ENCODE data around the gene CRTAC1. TPM values are rescaled to one million over a fixed set of nuclear protein-coding genes. Genes with fewer than 3 reads are reported as not detected.

CRTAC1 gene
- total and polyA plus RNA-seq, 10 of the 15 experiments (the other 5 are each of a cell fraction or from before 2014, with no cell fraction given): 0.10 TPM; not detected in 9

DNA sequence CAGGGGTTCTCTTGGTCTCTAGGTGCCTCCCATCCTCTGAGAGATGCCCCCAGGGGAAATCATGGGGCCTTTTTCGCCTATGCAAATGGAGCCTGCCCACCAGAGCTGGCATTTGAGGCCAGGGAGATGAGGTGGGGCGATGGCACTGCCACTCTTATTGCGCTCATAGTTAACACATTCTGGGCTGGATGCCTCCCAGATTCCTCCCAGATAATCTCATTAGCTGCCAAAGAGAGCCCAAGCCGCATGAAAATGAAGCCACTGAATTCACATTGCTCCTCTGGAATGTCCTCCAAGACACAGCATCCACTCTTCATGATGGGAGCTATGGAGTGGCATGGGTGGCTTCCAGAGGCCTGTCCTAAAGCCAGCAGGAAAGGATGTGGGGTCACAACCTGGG lies 119.8 kb downstream of the CRTAC1 start:
- in situ Hi-C loops (cut with MboI): no loop called here
- ATAC-seq: no peak

DNA sequence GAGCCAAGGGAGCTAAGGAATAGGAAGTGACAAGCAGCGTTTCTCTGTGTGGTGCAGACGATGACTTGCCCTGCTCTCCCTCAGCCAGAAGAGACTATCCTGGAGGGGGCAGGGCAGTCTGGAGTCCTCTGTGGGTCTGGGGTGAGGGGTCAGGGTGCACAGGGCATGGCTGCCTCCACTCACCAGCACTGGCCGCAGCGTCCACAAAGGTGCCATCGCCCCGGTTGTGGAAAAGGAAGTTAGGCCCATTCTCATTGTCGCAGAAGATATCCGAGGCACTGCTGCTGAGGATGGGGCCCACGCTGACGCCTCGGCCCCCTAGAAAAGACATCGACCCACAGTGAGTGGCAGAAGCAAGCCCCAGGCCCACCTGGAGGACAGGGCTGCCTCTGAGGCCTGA lies 122.6 kb downstream of the CRTAC1 start:
- H2AFZ ChIP-seq (ENCODE audit: control insufficient read depth, low read depth, low read length): no peak overlapping the region
- peaks cover 6 to 15% of the 10 kb centered on the region in 2 experiments; a peak in 2 of 4 replicates for H3K27me3 ChIP-seq (replicated peaks in 1 of 2; ENCODE audit: control insufficient read depth in 2 of 2, insufficient read depth in 2 of 2, low read length in 1 of 2)
- no peak overlapping the region for H3K4me3 ChIP-seq
- FAIRE-seq (no peak), DNase-seq (ENCODE audit: low read depth, low spot score) (no peak), ATAC-seq (no peak)
- CTCF ChIA-PET: interaction anchor here (1.2 to 5.3 kb wide), 2 partner anchors 7 to 133 kb away, joined by 3 to 21 read pairs; no protein-coding TSS in a partner anchor
- H3K36me3 ChIP-seq (ENCODE audit: control insufficient read depth in 2 of 2, insufficient read depth in 2 of 2, low read length in 1 of 2): no peaks in the 10 kb centered on the region
- SMC1A ChIA-PET (ENCODE audit: uncharacterized antibody, unreplicated experiment): no interaction called here
- POLR2A ChIA-PET: no interaction called here
- 29% methylated on average over 12 of the region's 12 CpGs for WGBS (ENCODE audit: insufficient coverage, insufficient replicate concordance, low lambda C conversion rate, missing lambda C conversion rate)
- intact Hi-C loops (cut with micrococcal nuclease; ENCODE audit: unreplicated experiment) (no loop called here), in situ Hi-C loops (cut with MboI) (no loop called here)
- BruUV-seq (replicated peaks): no TSS peak
- no peaks in the 10 kb centered on the region for H3K9me3 ChIP-seq (replicated peaks; ENCODE audit: control insufficient read depth, insufficient read depth, low read length)
- H3K9ac ChIP-seq (ENCODE audit: control insufficient read depth, insufficient read depth, low read length): no peak overlapping the region
- no peaks in the 10 kb centered on the region for H3K79me2 ChIP-seq (ENCODE audit: control insufficient read depth, insufficient read depth, low read length)
- no peak overlapping the region for H3K4me2 ChIP-seq (ENCODE audit: control insufficient read depth, insufficient read depth)
- H4K20me1 ChIP-seq (ENCODE audit: control insufficient read depth, insufficient read depth): no peaks in the 10 kb centered on the region
- H3K4me1 ChIP-seq (ENCODE audit: control insufficient read depth, insufficient read depth, low read length): no peaks in the 10 kb centered on the region
- RAD21 ChIA-PET (ENCODE audit: unreplicated experiment): no interaction called here
- H3K27ac ChIP-seq (ENCODE audit: control insufficient read depth, insufficient read depth): no peak overlapping the region
- TF ChIP-seq EGR1 (IDR thresholded peaks at IDR 0.05; ENCODE audit: borderline replicate concordance in 1 of 2, low read depth in 2 of 2, low read length in 2 of 2) (no peak), MEF2B (IDR thresholded peaks at IDR 0.05; ENCODE audit: partially characterized antibody, poor library complexity, severe bottlenecking) (no peak), RAD51 (IDR thresholded peaks at IDR 0.05) (no peak), USF2 (IDR thresholded peaks at IDR 0.05; ENCODE audit: borderline replicate concordance, low read depth, low read length) (no peak), NFYA (IDR thresholded peaks at IDR 0.05; ENCODE audit: borderline replicate concordance, low read depth, low read length) (no peak), IRF3 (IDR thresholded peaks at IDR 0.05) (no peak), ZSCAN29 (IDR thresholded peaks at IDR 0.05) (no peak), JUND (IDR thresholded peaks at IDR 0.05; ENCODE audit: low read depth, low read length) (no peak), RB1 (IDR thresholded peaks at IDR 0.05; ENCODE audit: borderline replicate concordance) (no peak)
- TF ChIP-seq, protein P1, sequence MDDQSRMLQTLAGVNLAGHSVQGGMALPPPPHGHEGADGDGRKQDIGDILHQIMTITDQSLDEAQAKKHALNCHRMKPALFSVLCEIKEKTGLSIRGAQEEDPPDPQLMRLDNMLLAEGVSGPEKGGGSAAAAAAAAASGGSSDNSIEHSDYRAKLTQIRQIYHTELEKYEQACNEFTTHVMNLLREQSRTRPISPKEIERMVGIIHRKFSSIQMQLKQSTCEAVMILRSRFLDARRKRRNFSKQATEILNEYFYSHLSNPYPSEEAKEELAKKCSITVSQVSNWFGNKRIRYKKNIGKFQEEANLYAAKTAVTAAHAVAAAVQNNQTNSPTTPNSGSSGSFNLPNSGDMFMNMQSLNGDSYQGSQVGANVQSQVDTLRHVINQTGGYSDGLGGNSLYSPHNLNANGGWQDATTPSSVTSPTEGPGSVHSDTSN (IDR thresholded peaks at IDR 0.05; ENCODE audit: insufficient replicate concordance, low read depth, low read length): no peak

More for the DNA sequence above, 119.8 kb downstream of the CRTAC1 start:
- ChIA-PET CTCF (interaction anchor here (0.5 to 5.3 kb wide), 4 partner anchors 130 to 338 kb away, joined by 3 to 21 read pairs (median 6); no protein-coding TSS in a partner anchor), RAD21 (ENCODE audit: unreplicated experiment) (no interaction called here), POLR2A (no interaction called here), SMC1A (ENCODE audit: uncharacterized antibody, unreplicated experiment) (interaction anchor here (0.8 to 0.9 kb wide), 2 partner anchors 131 to 132 kb away, joined by 3 read pairs; no protein-coding TSS in a partner anchor)
- DNase-seq (ENCODE audit: low read depth, low spot score) (no peak), FAIRE-seq (no peak)
- Histone ChIP-seq H2AFZ (ENCODE audit: control insufficient read depth, low read depth, low read length) (no peak overlapping the region), H3K4me3 (no peak overlapping the region), H3K4me1 (ENCODE audit: control insufficient read depth, insufficient read depth, low read length) (no peaks in the 10 kb centered on the region), H3K27ac (ENCODE audit: control insufficient read depth, insufficient read depth) (no peak overlapping the region), H3K9me3 (replicated peaks; ENCODE audit: control insufficient read depth, insufficient read depth, low read length) (no peaks in the 10 kb centered on the region), H4K20me1 (ENCODE audit: control insufficient read depth, insufficient read depth) (no peaks in the 10 kb centered on the region), H3K27me3 (replicated peaks in 1 of 2; ENCODE audit: control insufficient read depth in 2 of 2, insufficient read depth in 2 of 2, low read length in 1 of 2) (peaks cover 0 to 10% of the 10 kb centered on the region in 2 experiments; a peak in 2 of 4 replicates), H3K36me3 (ENCODE audit: control insufficient read depth in 2 of 2, insufficient read depth in 2 of 2, low read length in 1 of 2) (no peaks in the 10 kb centered on the region), H3K9ac (ENCODE audit: control insufficient read depth, insufficient read depth, low read length) (no peak overlapping the region), H3K79me2 (ENCODE audit: control insufficient read depth, insufficient read depth, low read length) (no peaks in the 10 kb centered on the region), H3K4me2 (ENCODE audit: control insufficient read depth, insufficient read depth) (no peak overlapping the region)
- BruUV-seq (replicated peaks): no TSS peak
- TF ChIP-seq MXI1 (IDR thresholded peaks at IDR 0.05; ENCODE audit: low read depth, low read length): no peak
- TF ChIP-seq HDGF (IDR thresholded peaks at IDR 0.05): no peak
- no peak for TF ChIP-seq SP1 (IDR thresholded peaks at IDR 0.05; ENCODE audit: low read depth, low read length)
- TF ChIP-seq NRF1 (conservative IDR thresholded peaks at IDR 0.05; ENCODE audit: low read depth, low read length): no peak
- intact Hi-C loops (cut with micrococcal nuclease; ENCODE audit: unreplicated experiment): loop anchor here (10.0 kb wide), 1 partner anchor 754 kb away; no protein-coding TSS in a partner anchor
- WGBS (ENCODE audit: insufficient coverage, insufficient replicate concordance, low lambda C conversion rate, missing lambda C conversion rate): 16% methylated on average over 4 of the region's 4 CpGs

All from GM12878 (cell line).